ENCODE results near the gene AVEN. TPM values are rescaled to one million over a fixed set of nuclear protein-coding genes. Genes with fewer than 3 reads are reported as not detected.

Gene AVEN
- total and polyA plus RNA-seq, 2 of the 13 experiments (the other 11 are each of a cell fraction or from before 2014, with no cell fraction given), result 4.4 to 17.5 TPM

DNA sequence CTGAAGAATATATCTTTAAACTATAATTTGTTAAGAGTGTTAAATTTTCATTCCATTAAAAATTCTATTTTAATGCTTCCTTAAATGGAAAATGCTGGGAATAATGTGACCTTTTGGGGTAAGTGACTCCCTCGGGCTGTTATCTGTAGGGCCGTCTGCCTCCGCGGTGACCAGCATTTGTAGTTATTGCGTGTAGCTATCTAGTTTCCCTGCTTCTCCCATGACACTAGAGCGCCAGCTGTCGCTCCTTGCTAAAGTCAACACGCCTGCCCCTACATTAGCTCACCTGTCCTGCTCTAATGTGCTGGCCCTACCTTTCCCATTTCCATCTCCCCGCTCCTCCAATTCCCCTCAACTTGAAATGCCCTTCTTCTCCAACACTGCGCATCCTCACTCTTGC is 83.1 kb downstream of the AVEN start:
- Histone ChIP-seq H3K4me1 (ENCODE audit: insufficient read depth, low read length) (no peaks in the 10 kb centered on the region), H3K9me3 (ENCODE audit: low read length) (no peaks in the 10 kb centered on the region), H3K79me2 (ENCODE audit: insufficient read depth, low read length) (no peaks in the 10 kb centered on the region), H2AFZ (ENCODE audit: low read length) (no peak overlapping the region), H3K36me3 (replicated peaks in 1 of 2; ENCODE audit: control insufficient read depth in 1 of 2, insufficient read depth in 2 of 2, low read length in 2 of 2) (no peaks in the 10 kb centered on the region), H3K27me3 (ENCODE audit: control insufficient read depth in 1 of 2, insufficient read depth in 2 of 2, low read length in 2 of 2) (no peaks in the 10 kb centered on the region), H3K4me3 (replicated peaks in 1 of 3; ENCODE audit: insufficient read depth in 1 of 3, low read depth in 2 of 3, low read length in 3 of 3) (no peak overlapping the region), H3K4me2 (ENCODE audit: low read depth, low read length) (no peak overlapping the region), H3K27ac (ENCODE audit: extremely low read length, insufficient read depth, low read length) (no peak overlapping the region), H3K9ac (ENCODE audit: insufficient read depth, low read depth, low read length) (no peak overlapping the region), H4K20me1 (ENCODE audit: insufficient read depth, low read length) (no peaks in the 10 kb centered on the region)
- DNase-seq (ENCODE audit: low spot score) (no peak), FAIRE-seq (no peak), ATAC-seq (no peak)
- TF ChIP-seq KDM3A (CRISPR knock-in tag; IDR thresholded peaks at IDR 0.05; ENCODE audit: low read depth) (no peak), ARNT2 (CRISPR knock-in tag; IDR thresholded peaks at IDR 0.05; ENCODE audit: low read depth) (no peak), ZNF652 (CRISPR knock-in tag; IDR thresholded peaks at IDR 0.05; ENCODE audit: borderline replicate concordance, low read depth) (no peak), HOXA5 (CRISPR knock-in tag; IDR thresholded peaks at IDR 0.05) (no peak)
- TF ChIP-seq, protein P1, sequence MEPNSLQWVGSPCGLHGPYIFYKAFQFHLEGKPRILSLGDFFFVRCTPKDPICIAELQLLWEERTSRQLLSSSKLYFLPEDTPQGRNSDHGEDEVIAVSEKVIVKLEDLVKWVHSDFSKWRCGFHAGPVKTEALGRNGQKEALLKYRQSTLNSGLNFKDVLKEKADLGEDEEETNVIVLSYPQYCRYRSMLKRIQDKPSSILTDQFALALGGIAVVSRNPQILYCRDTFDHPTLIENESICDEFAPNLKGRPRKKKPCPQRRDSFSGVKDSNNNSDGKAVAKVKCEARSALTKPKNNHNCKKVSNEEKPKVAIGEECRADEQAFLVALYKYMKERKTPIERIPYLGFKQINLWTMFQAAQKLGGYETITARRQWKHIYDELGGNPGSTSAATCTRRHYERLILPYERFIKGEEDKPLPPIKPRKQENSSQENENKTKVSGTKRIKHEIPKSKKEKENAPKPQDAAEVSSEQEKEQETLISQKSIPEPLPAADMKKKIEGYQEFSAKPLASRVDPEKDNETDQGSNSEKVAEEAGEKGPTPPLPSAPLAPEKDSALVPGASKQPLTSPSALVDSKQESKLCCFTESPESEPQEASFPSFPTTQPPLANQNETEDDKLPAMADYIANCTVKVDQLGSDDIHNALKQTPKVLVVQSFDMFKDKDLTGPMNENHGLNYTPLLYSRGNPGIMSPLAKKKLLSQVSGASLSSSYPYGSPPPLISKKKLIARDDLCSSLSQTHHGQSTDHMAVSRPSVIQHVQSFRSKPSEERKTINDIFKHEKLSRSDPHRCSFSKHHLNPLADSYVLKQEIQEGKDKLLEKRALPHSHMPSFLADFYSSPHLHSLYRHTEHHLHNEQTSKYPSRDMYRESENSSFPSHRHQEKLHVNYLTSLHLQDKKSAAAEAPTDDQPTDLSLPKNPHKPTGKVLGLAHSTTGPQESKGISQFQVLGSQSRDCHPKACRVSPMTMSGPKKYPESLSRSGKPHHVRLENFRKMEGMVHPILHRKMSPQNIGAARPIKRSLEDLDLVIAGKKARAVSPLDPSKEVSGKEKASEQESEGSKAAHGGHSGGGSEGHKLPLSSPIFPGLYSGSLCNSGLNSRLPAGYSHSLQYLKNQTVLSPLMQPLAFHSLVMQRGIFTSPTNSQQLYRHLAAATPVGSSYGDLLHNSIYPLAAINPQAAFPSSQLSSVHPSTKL (CRISPR knock-in tag; IDR thresholded peaks at IDR 0.05), result no peak
- TF ChIP-seq, protein P2, sequence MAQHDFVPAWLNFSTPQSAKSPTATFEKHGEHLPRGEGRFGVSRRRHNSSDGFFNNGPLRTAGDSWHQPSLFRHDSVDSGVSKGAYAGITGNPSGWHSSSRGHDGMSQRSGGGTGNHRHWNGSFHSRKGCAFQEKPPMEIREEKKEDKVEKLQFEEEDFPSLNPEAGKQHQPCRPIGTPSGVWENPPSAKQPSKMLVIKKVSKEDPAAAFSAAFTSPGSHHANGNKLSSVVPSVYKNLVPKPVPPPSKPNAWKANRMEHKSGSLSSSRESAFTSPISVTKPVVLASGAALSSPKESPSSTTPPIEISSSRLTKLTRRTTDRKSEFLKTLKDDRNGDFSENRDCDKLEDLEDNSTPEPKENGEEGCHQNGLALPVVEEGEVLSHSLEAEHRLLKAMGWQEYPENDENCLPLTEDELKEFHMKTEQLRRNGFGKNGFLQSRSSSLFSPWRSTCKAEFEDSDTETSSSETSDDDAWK (CRISPR knock-in tag; IDR thresholded peaks at IDR 0.05), result no peak
- intact Hi-C loops (cut with micrococcal nuclease; ENCODE audit: unreplicated experiment), result no loop called here
- ChIA-PET CTCF (ENCODE audit: low intra/inter-chr PET ratio, low total read pairs) (no interaction called here), POLR2A (no interaction called here)
- no TSS peak for BruUV-seq (replicated peaks)
- in situ Hi-C loops (cut with HindIII; ENCODE audit: extremely low pct_ligation_motif_present, low pct_unique_long_range_greater_than_20kb), result no loop called here
- WGBS (ENCODE audit: low lambda C conversion rate), result 86% methylated on average over 10 of the region's 10 CpGs

Data from HepG2 (cell line).